PFSK-1 (cell line): ENCODE data around the gene NDUFA5.

ENCODE experiments used
- FOXP2 ChIP-seq: optimal IDR thresholded peaks from 2 replicates; pipeline ENCODE3; 2011; ENCODE audit warnings: borderline replicate concordance, control low read depth, inconsistent platforms; ENCODE audit not compliant: insufficient read depth; ENCODE audit errors: extremely low read length, extremely low read depth
- POLR2AphosphoS5 ChIP-seq: IDR thresholded peaks from 2 replicates; pipeline ENCODE4 v1.6.1; 2012; ENCODE audit warnings: low read depth, mild to moderate bottlenecking, control low read depth, low read length, moderate library complexity
- REST ChIP-seq, 2 experiments: IDR thresholded peaks; 2 replicates each; pipeline versions ENCODE4 v1.6.1 to v1.8.0; 2011 to 2012; ENCODE audit warnings: low read depth in 2 of 2, low read length in 2 of 2, control low read depth in 1 of 2, inconsistent platforms in 1 of 2, mild to moderate bottlenecking in 1 of 2, moderate library complexity in 1 of 2; ENCODE audit not compliant: insufficient read depth in 1 of 2
- SIN3A ChIP-seq: IDR thresholded peaks from 2 replicates; pipeline ENCODE4 v1.6.1; 2012; ENCODE audit warnings: mild to moderate bottlenecking, low read length, moderate library complexity, borderline replicate concordance; ENCODE audit not compliant: insufficient read depth
- TAF1 ChIP-seq: IDR thresholded peaks from 2 replicates; pipeline ENCODE4 v1.6.1; 2012; ENCODE audit warnings: low read length, control low read depth, borderline replicate concordance; ENCODE audit not compliant: insufficient read depth

NDUFA5 gene

GRCh38 chr7:123494193-123494796, 63.3 kb downstream of the NDUFA5 start:
- no peak for TF ChIP-seq TAF1
- no peak for TF ChIP-seq POLR2AphosphoS5
- no peak for TF ChIP-seq REST (IDR thresholded peaks at IDR 0.05; ENCODE audit: insufficient read depth in 1 of 2, low read depth in 2 of 2, low read length in 2 of 2)
- no peak for TF ChIP-seq FOXP2
- TF ChIP-seq SIN3A: no peak

GRCh38 chr7:123492485-123492884, 65.1 kb downstream of the NDUFA5 start:
- TF ChIP-seq POLR2AphosphoS5 (no peak), REST (IDR thresholded peaks at IDR 0.05; ENCODE audit: insufficient read depth in 1 of 2, low read depth in 2 of 2, low read length in 2 of 2) (no peak), FOXP2 (no peak), SIN3A (no peak)
